Measurements from ENCODE around the gene NR5A2.

NR5A2 gene

DNA sequence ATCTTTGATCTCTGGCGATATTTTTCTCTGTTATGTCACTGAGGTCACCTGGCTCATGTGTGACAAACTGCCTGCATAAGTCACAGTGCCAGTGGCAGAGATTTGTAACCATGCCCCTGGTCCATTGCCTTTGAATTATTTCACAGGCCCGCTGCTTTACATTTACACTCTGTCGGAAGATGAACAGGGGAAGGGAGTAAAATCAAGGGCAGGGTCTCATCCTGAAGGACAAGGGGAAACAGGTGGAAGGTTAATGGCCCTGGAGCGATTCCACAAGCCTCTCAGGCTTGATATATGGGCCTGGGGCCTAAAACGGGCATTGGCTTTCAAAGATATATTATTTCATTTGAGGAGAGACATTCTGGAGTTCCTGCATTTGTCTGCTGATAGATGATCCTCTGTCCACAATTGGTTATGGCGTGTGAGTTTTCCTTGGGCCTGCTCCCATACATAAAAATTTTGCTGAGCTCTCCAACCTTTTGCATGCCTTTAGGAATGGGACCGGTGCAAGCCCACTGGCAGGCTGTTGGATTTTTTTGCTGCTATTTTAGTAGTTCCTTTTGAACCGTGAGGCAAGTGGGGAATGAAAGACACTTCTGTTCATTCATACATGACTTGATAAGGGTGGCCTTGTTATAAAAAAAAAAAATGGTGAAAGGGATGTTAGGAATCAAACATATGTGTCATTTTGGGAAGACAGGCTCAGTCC is 51.9 kb downstream of the NR5A2 start:
- TF ChIP-seq, protein P1, sequence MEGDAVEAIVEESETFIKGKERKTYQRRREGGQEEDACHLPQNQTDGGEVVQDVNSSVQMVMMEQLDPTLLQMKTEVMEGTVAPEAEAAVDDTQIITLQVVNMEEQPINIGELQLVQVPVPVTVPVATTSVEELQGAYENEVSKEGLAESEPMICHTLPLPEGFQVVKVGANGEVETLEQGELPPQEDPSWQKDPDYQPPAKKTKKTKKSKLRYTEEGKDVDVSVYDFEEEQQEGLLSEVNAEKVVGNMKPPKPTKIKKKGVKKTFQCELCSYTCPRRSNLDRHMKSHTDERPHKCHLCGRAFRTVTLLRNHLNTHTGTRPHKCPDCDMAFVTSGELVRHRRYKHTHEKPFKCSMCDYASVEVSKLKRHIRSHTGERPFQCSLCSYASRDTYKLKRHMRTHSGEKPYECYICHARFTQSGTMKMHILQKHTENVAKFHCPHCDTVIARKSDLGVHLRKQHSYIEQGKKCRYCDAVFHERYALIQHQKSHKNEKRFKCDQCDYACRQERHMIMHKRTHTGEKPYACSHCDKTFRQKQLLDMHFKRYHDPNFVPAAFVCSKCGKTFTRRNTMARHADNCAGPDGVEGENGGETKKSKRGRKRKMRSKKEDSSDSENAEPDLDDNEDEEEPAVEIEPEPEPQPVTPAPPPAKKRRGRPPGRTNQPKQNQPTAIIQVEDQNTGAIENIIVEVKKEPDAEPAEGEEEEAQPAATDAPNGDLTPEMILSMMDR (conservative IDR thresholded peaks at IDR 0.05; ENCODE audit: low read length): no peak
- TF ChIP-seq EZH2phosphoT487 (IDR thresholded peaks at IDR 0.05; ENCODE audit: borderline replicate concordance): no peak
- Histone ChIP-seq H3K36me3 (ENCODE audit: insufficient read depth, low read length) (no peaks in the 10 kb centered on the region), H3K4me3 (ENCODE audit: low read length, poor library complexity, severe bottlenecking) (no peak overlapping the region), H3K9me3 (ENCODE audit: insufficient read depth, low read depth, low read length) (no peaks in the 10 kb centered on the region), H3K27me3 (ENCODE audit: insufficient read depth, low read length, poor library complexity, severe bottlenecking) (no peaks in the 10 kb centered on the region), H3K9me2 (replicated peaks; ENCODE audit: low read depth, low read length) (no peaks in the 10 kb centered on the region), H3K9ac (ENCODE audit: low read depth, low read length, poor library complexity, severe bottlenecking) (no peak overlapping the region), H2AFZ (ENCODE audit: low read length) (no peak overlapping the region), H4K20me1 (ENCODE audit: insufficient read depth, low read length, poor library complexity, severe bottlenecking) (no peaks in the 10 kb centered on the region), H3F3A (ENCODE audit: low read depth) (no peaks in the 10 kb centered on the region), H3K4me1 (ENCODE audit: insufficient read depth, low read length, poor library complexity, severe bottlenecking) (no peaks in the 10 kb centered on the region), H3K4me2 (ENCODE audit: low read depth, low read length, poor library complexity, severe bottlenecking) (no peak overlapping the region), H3K79me2 (ENCODE audit: insufficient read depth, low read length) (no peaks in the 10 kb centered on the region)

DNA sequence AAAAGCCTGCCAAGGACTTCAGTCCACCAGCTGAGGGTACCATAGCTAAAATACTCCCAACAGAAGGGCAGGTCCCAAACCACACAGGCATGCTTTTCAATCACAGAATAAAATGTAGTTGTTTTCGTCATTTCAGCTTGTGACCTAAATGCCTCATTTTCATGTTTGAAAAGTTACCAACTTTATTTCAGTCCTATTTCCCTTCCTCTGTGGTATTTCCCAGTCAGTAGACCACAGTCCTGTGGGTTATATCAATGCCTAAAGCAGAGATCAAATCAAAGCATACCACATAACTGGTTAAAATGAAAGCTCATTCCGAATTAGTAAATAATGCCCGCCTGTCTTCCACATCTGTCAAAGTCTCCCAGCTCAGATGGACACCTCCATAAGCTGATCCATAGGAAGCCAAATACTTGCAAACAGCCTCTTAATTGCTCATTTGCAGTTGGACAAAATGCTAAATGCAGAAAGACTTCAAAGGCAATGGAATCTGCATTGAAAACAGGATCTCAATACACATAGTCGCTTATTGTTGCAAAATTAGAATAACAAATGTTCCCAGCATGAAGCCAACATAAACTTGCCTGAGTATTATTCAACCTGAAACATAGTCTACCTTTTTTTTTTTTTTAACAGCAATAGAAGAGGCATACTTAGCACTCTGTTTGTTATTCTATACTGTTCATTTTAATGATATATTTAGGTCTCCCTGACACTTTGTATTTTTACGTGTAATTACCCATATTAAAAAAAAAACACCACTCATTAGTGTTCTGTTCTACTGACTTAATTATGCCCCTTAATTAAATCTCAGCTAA is 53.9 kb downstream of the NR5A2 start:
- no peaks in the 10 kb centered on the region for H3F3A ChIP-seq (ENCODE audit: low read depth)

DNA sequence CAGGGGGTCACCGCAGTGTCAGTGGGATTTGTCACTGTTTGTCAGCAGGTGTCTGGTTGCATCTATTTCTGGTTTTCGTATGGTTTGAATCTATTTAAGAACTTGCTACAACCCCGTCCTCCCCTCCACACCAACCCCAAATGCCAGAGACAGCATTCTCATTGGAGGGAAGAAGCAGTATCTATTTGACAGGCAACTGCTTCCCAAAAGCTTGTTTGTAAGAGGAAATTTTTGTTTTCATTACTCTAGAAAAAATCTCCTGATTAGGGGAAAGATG is 54.4 kb downstream of the NR5A2 start:
- no peaks in the 10 kb centered on the region for H3K36me3 ChIP-seq (ENCODE audit: insufficient read depth, low read length)
- H3K4me3 ChIP-seq (ENCODE audit: low read length, poor library complexity, severe bottlenecking): no peak overlapping the region
- no peak overlapping the region for H2AFZ ChIP-seq (ENCODE audit: low read length)
- no peaks in the 10 kb centered on the region for H3K9me3 ChIP-seq (ENCODE audit: insufficient read depth, low read depth, low read length)
- H3K4me1 ChIP-seq (ENCODE audit: insufficient read depth, low read length, poor library complexity, severe bottlenecking): no peaks in the 10 kb centered on the region
- no peak overlapping the region for H3K4me2 ChIP-seq (ENCODE audit: low read depth, low read length, poor library complexity, severe bottlenecking)
- H3K79me2 ChIP-seq (ENCODE audit: insufficient read depth, low read length): no peaks in the 10 kb centered on the region
- H3F3A ChIP-seq (ENCODE audit: low read depth): no peaks in the 10 kb centered on the region
- H4K20me1 ChIP-seq (ENCODE audit: insufficient read depth, low read length, poor library complexity, severe bottlenecking): no peaks in the 10 kb centered on the region
- H3K9me2 ChIP-seq (replicated peaks; ENCODE audit: low read depth, low read length): no peaks in the 10 kb centered on the region
- no peak for TF ChIP-seq EZH2phosphoT487 (IDR thresholded peaks at IDR 0.05; ENCODE audit: borderline replicate concordance)
- TF ChIP-seq, protein P1 (conservative IDR thresholded peaks at IDR 0.05; ENCODE audit: low read length): no peak
- H3K9ac ChIP-seq (ENCODE audit: low read depth, low read length, poor library complexity, severe bottlenecking): no peak overlapping the region
- H3K27me3 ChIP-seq (ENCODE audit: insufficient read depth, low read length, poor library complexity, severe bottlenecking): no peaks in the 10 kb centered on the region

More for the DNA sequence above, 53.9 kb downstream of the NR5A2 start:
- no peaks in the 10 kb centered on the region for H4K20me1 ChIP-seq (ENCODE audit: insufficient read depth, low read length, poor library complexity, severe bottlenecking)
- H3K79me2 ChIP-seq (ENCODE audit: insufficient read depth, low read length): no peaks in the 10 kb centered on the region
- TF ChIP-seq, protein P1 (conservative IDR thresholded peaks at IDR 0.05; ENCODE audit: low read length): no peak
- TF ChIP-seq EZH2phosphoT487 (IDR thresholded peaks at IDR 0.05; ENCODE audit: borderline replicate concordance): no peak
- H2AFZ ChIP-seq (ENCODE audit: low read length): no peak overlapping the region
- no peak overlapping the region for H3K4me3 ChIP-seq (ENCODE audit: low read length, poor library complexity, severe bottlenecking)
- no peaks in the 10 kb centered on the region for H3K9me3 ChIP-seq (ENCODE audit: insufficient read depth, low read depth, low read length)
- H3K4me1 ChIP-seq (ENCODE audit: insufficient read depth, low read length, poor library complexity, severe bottlenecking): no peaks in the 10 kb centered on the region
- no peaks in the 10 kb centered on the region for H3K27me3 ChIP-seq (ENCODE audit: insufficient read depth, low read length, poor library complexity, severe bottlenecking)
- no peak overlapping the region for H3K4me2 ChIP-seq (ENCODE audit: low read depth, low read length, poor library complexity, severe bottlenecking)
- no peak overlapping the region for H3K9ac ChIP-seq (ENCODE audit: low read depth, low read length, poor library complexity, severe bottlenecking)
- H3K36me3 ChIP-seq (ENCODE audit: insufficient read depth, low read length): no peaks in the 10 kb centered on the region
- no peaks in the 10 kb centered on the region for H3K9me2 ChIP-seq (replicated peaks; ENCODE audit: low read depth, low read length)
